Osteoblast (primary cell): ENCODE data around the gene RASA4. TPM values are rescaled to one million over a fixed set of nuclear protein-coding genes. Genes with fewer than 3 reads are reported as not detected.
"Not testable (repeated sequence)": the region's sequence is repeated elsewhere in the genome, so short reads cannot be mapped to it uniquely, and the experiment has no call there.

Experiments
- DNase-seq: peaks from one replicate; pipeline ENCODE4 v3.0.0; 2011; ENCODE audit warnings: low spot score, mixed read lengths; ENCODE audit not compliant: insufficient read length; ENCODE audit errors: missing footprints
- H2AFZ ChIP-seq: 2 replicates; pipeline ENCODE4 v1.6.0; 2011; ENCODE audit warnings: mild to moderate bottlenecking, low read length
- H3K27ac ChIP-seq: 2 replicates; pipeline ENCODE4 v1.5.1; 2011; ENCODE audit warnings: mild to moderate bottlenecking, low read depth, low read length, moderate library complexity
- H3K27me3 ChIP-seq: 2 replicates; pipeline ENCODE4 v1.6.0; 2012; ENCODE audit warnings: mild to moderate bottlenecking, control low read depth, inconsistent platforms, low read length, moderate library complexity; ENCODE audit not compliant: insufficient read depth
- H3K36me3 ChIP-seq: 2 replicates; pipeline ENCODE4 v1.5.1; 2011; ENCODE audit warnings: mild to moderate bottlenecking, low read length, control low read depth, moderate library complexity; ENCODE audit not compliant: insufficient read depth
- H3K4me1 ChIP-seq: 2 replicates; pipeline ENCODE4 v1.5.1; 2011; ENCODE audit warnings: mild to moderate bottlenecking, low read length, control low read depth, moderate library complexity; ENCODE audit not compliant: insufficient read depth
- H3K4me2 ChIP-seq: 2 replicates; pipeline ENCODE4 v1.6.0; 2011; ENCODE audit warnings: mild to moderate bottlenecking, low read length; ENCODE audit not compliant: insufficient read depth
- H3K4me3 ChIP-seq: fragments of 200-600 bp; sonication (generic); 3 replicates; pipeline ENCODE4 v1.5.1; 2012; ENCODE audit warnings: mild to moderate bottlenecking, low read length, inconsistent platforms; ENCODE audit not compliant: insufficient read depth
- H3K79me2 ChIP-seq: 2 replicates; pipeline ENCODE4 v1.6.0; 2012; ENCODE audit warnings: mild to moderate bottlenecking, low read length, control low read depth, inconsistent platforms; ENCODE audit not compliant: insufficient read depth
- H3K9me3 ChIP-seq: 2 replicates; pipeline ENCODE4 v1.5.1; 2011; ENCODE audit warnings: low read depth, low read length, control low read depth
- H4K20me1 ChIP-seq: 2 replicates; pipeline ENCODE4 v1.6.0; 2012; ENCODE audit warnings: mild to moderate bottlenecking, low read length, control low read depth; ENCODE audit not compliant: insufficient read depth
- total RNA-seq: library from RNA; depleted of rRNA; stranded (reverse); fragments of >200 nt; gene quantifications from 2 replicates; pipeline ENCODE4 v1.2.3, GENCODE V29; 2012

The RASA4 gene
- total RNA-seq = 8.8 and 9.8 TPM in 2 replicates

DNA sequence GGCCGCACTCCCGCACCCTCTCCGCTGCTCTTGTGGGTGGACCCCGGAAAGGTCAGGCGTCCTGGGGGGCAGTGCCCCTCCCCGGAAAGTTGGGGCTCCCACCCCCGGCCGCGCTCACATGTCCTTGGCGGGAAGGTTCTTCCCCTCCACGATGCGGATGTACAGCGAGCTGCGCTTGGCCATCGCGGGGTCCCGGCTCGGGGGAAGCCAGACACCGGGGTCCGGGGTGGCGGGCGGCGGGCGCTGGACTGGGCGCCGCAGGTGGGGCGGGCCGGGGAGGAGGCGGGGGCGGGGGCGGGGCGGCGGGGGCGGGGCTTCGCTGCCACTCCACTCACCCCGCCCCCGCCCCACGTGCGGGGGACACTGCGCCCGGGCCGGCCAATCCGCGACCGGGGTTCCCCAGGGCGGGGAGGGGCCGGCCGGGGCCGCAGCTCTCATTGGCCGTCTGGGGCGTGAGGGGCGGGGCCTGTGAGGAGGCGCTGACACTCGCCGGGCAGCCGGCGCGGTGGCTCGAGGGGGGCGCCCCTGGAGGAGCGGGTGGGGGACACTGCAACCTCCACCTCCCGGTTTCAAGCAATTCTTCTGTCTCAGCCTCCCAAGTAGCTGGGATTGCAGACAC is at the start of gene RASA4:
TSS of gene RASA4 (minus strand) at position 250 of the 619 bp plus-strand sequence. CDS start at position 183, 67 bp downstream.
- H2AFZ ChIP-seq = not testable (repeated sequence)

GRCh38 chr7:102664765-102665164 is 48.2 kb upstream of the RASA4 start:
- H4K20me1 ChIP-seq, H3K36me3 ChIP-seq, H3K9me3 ChIP-seq, H3K4me2 ChIP-seq, H3K79me2 ChIP-seq, H3K27ac ChIP-seq, H3K4me3 ChIP-seq, H3K4me1 ChIP-seq, H3K27me3 ChIP-seq, H2AFZ ChIP-seq, DNase-seq: not testable (repeated sequence)

More for the DNA sequence above, at the start of gene RASA4:
- H3K27me3 ChIP-seq, H3K4me2 ChIP-seq, H4K20me1 ChIP-seq, H3K4me3 ChIP-seq, H3K4me1 ChIP-seq, H3K36me3 ChIP-seq, H3K27ac ChIP-seq, DNase-seq, H3K9me3 ChIP-seq, H3K79me2 ChIP-seq: not testable (repeated sequence)

DNA sequence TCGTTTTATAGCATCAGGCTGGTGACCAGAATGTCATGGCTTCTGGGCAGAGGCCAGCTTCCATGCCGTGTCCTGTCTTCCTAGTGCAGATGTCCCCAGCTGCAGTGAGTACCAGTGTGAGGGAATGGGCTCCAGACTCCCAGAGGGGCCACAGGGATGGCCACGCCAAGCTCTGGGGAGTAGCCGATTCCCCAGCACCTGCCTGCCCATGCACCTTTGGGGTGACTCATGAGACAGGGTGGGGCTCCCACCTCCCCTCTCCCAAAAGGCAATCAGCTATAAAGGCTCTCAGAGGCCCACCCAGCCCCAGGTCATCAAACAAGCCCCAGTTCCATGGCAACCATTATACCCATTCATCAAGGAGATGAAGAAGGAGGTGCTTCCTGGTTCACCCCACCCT is 33.4 kb upstream of the RASA4 start, which contains the start of gene SPDYE2B:
TSS of gene SPDYE2B (plus strand) at position 396 of the 400 bp plus-strand sequence. CDS start 2,030 bp downstream, outside the sequence.
- H3K4me3 ChIP-seq, H3K4me1 ChIP-seq, H3K27me3 ChIP-seq, H3K36me3 ChIP-seq, H2AFZ ChIP-seq, H3K27ac ChIP-seq, DNase-seq, H3K4me2 ChIP-seq, H3K79me2 ChIP-seq, H4K20me1 ChIP-seq, H3K9me3 ChIP-seq: not testable (repeated sequence)

DNA sequence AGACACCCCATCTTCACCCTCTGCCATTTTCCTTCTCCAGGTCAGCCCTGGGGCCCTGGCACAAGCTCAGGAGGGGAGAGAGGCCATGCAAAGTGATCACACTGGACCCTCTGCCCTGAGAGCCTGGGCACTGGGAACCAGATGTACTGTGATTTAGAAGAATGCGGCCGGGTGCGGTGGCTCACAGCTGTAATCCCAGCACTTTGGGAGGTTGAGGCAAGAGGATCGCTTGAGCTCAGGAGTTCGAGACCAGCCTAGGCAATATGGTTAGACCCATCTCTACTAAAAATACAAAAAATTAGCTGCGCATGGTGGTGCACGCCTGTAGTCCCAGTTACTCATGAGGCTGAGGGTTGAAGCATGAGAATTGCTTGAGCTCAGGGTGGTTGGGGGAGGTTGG is 31.3 kb upstream of the RASA4 start:
- H3K4me1 ChIP-seq, H3K27ac ChIP-seq, H3K4me2 ChIP-seq, H2AFZ ChIP-seq, H4K20me1 ChIP-seq, H3K4me3 ChIP-seq, H3K9me3 ChIP-seq, H3K27me3 ChIP-seq, H3K79me2 ChIP-seq, H3K36me3 ChIP-seq, DNase-seq: not testable (repeated sequence)

GRCh38 chr7:102643404-102643803 is 26.8 kb upstream of the RASA4 start:
- not testable (repeated sequence) for H3K4me1 ChIP-seq, H3K27me3 ChIP-seq, DNase-seq, H3K79me2 ChIP-seq, H3K9me3 ChIP-seq, H2AFZ ChIP-seq, H3K4me2 ChIP-seq, H3K27ac ChIP-seq, H3K36me3 ChIP-seq, H4K20me1 ChIP-seq, H3K4me3 ChIP-seq

DNA sequence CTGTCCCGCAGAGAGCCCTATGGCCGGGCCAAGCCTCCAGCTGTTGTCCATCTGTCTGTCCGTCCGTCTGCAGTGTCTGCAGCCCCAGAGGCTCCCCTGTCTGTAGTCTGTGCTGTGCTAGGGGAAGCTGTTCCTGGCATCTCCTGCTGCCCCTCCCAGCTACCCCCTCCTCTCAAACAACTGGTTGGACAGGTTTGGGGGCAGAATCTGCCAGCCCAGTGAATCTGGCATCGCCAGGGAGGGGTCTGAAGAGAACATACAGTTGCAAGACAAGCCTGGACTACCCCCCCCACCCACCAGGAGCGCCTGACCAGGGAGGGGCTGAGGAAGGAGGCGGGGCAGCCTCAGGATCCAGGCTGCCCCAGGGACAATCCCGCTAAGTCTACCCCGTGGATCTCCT is 26.1 kb upstream of the RASA4 start, which contains the start of gene UPK3BL1:
TSS of gene UPK3BL1 (minus strand) at position 101 of the 400 bp plus-strand sequence. CDS start at position 51, 50 bp downstream.
- not testable (repeated sequence) for H4K20me1 ChIP-seq, H3K4me3 ChIP-seq, H3K27me3 ChIP-seq, H3K9me3 ChIP-seq, H3K4me1 ChIP-seq, H3K79me2 ChIP-seq, H3K27ac ChIP-seq, H3K36me3 ChIP-seq, DNase-seq, H2AFZ ChIP-seq, H3K4me2 ChIP-seq

DNA sequence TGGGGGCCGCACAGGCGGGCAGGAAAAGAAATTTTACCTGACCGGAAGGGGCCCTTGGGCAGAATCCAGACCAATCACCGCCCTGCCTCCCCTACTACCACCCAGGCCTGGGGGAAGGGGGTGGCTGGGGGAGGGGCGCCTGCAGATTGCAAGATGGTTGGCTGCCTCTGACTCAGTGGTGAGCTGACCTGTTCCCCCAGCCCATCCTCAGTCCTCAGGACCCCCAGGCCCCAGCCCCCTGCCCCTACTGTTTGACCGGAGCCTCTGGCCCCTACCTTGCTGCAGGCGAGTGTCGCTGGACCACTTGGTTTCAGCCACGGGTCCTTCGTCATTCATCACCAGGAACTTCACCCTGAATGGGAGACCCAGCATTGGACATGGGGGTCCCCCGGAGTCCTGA is 22.3 kb upstream of the RASA4 start:
- not testable (repeated sequence) for H3K36me3 ChIP-seq, H3K4me3 ChIP-seq, H3K4me2 ChIP-seq, H3K27me3 ChIP-seq, H4K20me1 ChIP-seq, H2AFZ ChIP-seq, H3K27ac ChIP-seq, DNase-seq, H3K79me2 ChIP-seq, H3K4me1 ChIP-seq, H3K9me3 ChIP-seq

GRCh38 chr7:102636956-102637355 is 20.4 kb upstream of the RASA4 start:
- not testable (repeated sequence) for H3K4me1 ChIP-seq, H3K36me3 ChIP-seq, H4K20me1 ChIP-seq, H2AFZ ChIP-seq, H3K79me2 ChIP-seq, H3K27ac ChIP-seq, DNase-seq, H3K4me2 ChIP-seq, H3K4me3 ChIP-seq, H3K27me3 ChIP-seq, H3K9me3 ChIP-seq

DNA sequence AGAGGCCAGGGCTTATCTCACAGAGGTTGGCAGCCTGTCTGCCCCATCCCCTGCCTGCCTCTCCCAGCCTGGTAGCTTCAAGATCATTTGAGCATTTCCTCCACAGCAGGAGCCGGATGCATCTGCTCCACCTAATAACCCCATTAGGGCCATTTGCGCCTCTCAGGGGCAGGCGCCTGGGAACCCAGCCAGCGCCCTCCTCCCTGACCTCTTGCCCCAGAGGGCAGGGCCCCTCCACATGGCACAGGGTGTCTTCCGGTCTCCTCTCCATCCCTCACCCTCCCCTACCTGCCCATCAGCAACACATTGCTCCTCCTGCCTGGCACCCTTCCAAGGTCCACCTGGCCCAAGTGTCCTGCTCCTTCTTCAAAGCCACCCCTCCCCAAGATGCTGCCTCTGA is 18.8 kb upstream of the RASA4 start:
- not testable (repeated sequence) for H3K9me3 ChIP-seq, H3K4me2 ChIP-seq, H3K4me3 ChIP-seq, DNase-seq, H3K27me3 ChIP-seq, H2AFZ ChIP-seq, H4K20me1 ChIP-seq, H3K79me2 ChIP-seq, H3K4me1 ChIP-seq, H3K27ac ChIP-seq, H3K36me3 ChIP-seq
